Measurements from ENCODE around the gene NEK1. TPM values are rescaled to one million over a fixed set of nuclear protein-coding genes. Genes with fewer than 3 reads are reported as not detected.

NEK1 gene
- total RNA-seq, 1 donor from 2014 or later = 13.0 TPM

DNA sequence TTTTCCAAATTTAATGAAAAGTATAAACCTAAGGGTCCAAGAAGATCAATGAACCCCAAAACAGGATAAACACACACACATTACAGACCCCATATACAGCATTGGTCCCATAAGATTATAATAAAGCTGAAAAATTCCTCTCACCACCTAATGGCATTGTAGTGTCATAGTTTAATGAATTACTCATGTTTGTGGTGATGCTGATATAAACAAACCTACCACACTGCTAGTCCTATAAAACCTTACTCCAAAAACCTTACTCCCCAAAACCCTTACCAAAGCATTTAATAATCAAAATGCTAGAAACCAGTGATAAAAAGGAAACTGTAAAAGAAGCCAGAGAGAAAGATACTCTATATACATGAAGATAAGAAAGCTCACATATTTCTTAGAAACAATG lies 193.5 kb downstream of the NEK1 start:
- TF ChIP-seq, protein P1, sequence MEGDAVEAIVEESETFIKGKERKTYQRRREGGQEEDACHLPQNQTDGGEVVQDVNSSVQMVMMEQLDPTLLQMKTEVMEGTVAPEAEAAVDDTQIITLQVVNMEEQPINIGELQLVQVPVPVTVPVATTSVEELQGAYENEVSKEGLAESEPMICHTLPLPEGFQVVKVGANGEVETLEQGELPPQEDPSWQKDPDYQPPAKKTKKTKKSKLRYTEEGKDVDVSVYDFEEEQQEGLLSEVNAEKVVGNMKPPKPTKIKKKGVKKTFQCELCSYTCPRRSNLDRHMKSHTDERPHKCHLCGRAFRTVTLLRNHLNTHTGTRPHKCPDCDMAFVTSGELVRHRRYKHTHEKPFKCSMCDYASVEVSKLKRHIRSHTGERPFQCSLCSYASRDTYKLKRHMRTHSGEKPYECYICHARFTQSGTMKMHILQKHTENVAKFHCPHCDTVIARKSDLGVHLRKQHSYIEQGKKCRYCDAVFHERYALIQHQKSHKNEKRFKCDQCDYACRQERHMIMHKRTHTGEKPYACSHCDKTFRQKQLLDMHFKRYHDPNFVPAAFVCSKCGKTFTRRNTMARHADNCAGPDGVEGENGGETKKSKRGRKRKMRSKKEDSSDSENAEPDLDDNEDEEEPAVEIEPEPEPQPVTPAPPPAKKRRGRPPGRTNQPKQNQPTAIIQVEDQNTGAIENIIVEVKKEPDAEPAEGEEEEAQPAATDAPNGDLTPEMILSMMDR (IDR thresholded peaks at IDR 0.05; ENCODE audit: insufficient read depth, low read depth, low read length) = no peak
- no peak for TF ChIP-seq EZH2 (IDR thresholded peaks at IDR 0.05; ENCODE audit: insufficient read depth, low read length)

DNA sequence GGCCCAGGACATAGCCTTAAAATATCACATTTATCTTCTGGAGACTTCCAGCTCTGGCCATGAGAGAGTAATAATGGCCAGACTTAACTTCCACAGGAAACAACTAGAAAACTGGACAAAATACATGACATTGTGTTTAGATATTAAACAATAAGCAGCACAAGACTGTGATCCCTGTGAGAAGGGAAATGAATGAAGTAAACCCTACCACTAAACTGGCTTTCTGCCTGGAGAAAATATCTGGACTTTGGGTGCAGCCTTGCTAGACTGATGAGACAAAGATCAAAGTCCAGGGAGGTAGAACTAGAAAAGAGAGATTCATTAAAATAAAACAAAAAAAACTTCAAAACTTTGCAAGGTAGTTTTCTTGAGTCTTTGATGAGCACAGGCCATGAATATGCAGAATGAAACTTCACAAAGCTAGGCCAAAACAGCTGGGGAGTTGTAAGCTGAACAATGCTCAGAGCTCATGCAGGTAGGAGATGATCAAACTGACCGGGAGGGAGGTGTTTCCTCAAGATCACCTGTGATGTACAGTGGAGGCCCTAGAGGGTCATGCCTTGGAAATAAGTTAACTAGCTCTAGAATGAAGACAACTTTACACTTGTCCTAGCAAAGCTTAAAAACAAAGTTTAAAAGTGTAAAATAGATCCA lies 194.6 kb downstream of the NEK1 start:
- Mint-ChIP-seq H3K27ac (ENCODE audit: unreplicated experiment) (no peak overlapping the region), H3K9me3 (ENCODE audit: unreplicated experiment) (peaks cover 1% of the 10 kb centered on the region), H3K27me3 (ENCODE audit: low read depth, unreplicated experiment) (no peaks in the 10 kb centered on the region), H3K4me3 (ENCODE audit: unreplicated experiment) (no peak overlapping the region), H3K4me1 (ENCODE audit: low read depth, unreplicated experiment) (peaks cover 14% of the 10 kb centered on the region), H3K36me3 (ENCODE audit: low read depth, unreplicated experiment) (peaks cover 2% of the 10 kb centered on the region)
- no peak overlapping the region for H3K4me3 ChIP-seq (ENCODE audit: insufficient read depth, low read depth, low read length)
- H3K4me1 ChIP-seq (ENCODE audit: insufficient read depth, low read length) = no peaks in the 10 kb centered on the region
- no peak overlapping the region for H2AFZ ChIP-seq (ENCODE audit: low read depth, low read length)
- H3K79me2 ChIP-seq (ENCODE audit: insufficient read depth, low read length) = no peaks in the 10 kb centered on the region
- DNase-seq (ENCODE audit: low read depth) = no peak
- H3K4me2 ChIP-seq (ENCODE audit: low read length) = no peak overlapping the region
- H4K20me1 ChIP-seq (ENCODE audit: insufficient read depth, low read length) = no peaks in the 10 kb centered on the region
- no peak for FAIRE-seq
- no peak overlapping the region for H3K27ac ChIP-seq (ENCODE audit: low read depth, low read length)
- no peak for TF ChIP-seq EZH2 (IDR thresholded peaks at IDR 0.05; ENCODE audit: insufficient read depth, low read length)
- TF ChIP-seq, protein P1 (IDR thresholded peaks at IDR 0.05; ENCODE audit: insufficient read depth, low read depth, low read length) = no peak
- H3K27me3 ChIP-seq (ENCODE audit: insufficient read depth, low read length) = no peaks in the 10 kb centered on the region
- H3K36me3 ChIP-seq (ENCODE audit: insufficient read depth, low read length) = no peaks in the 10 kb centered on the region
- no peak overlapping the region for H3K9ac ChIP-seq (ENCODE audit: low read length)
- no peaks in the 10 kb centered on the region for H3K9me3 ChIP-seq (ENCODE audit: insufficient read depth, low read depth, low read length)

More for the DNA sequence above, 193.5 kb downstream of the NEK1 start:
- no peaks in the 10 kb centered on the region for H3K4me1 ChIP-seq (ENCODE audit: insufficient read depth, low read length)
- no peaks in the 10 kb centered on the region for H3K36me3 ChIP-seq (ENCODE audit: insufficient read depth, low read length)
- H3K27me3 ChIP-seq (ENCODE audit: insufficient read depth, low read length) = no peaks in the 10 kb centered on the region
- no peak overlapping the region for H3K4me2 ChIP-seq (ENCODE audit: low read length)
- no peak overlapping the region for H3K4me3 ChIP-seq (ENCODE audit: insufficient read depth, low read depth, low read length)
- Mint-ChIP-seq H3K4me1 (ENCODE audit: low read depth, unreplicated experiment) (peaks cover 14% of the 10 kb centered on the region), H3K27me3 (ENCODE audit: low read depth, unreplicated experiment) (no peaks in the 10 kb centered on the region), H3K36me3 (ENCODE audit: low read depth, unreplicated experiment) (peaks cover 2% of the 10 kb centered on the region), H3K4me3 (ENCODE audit: unreplicated experiment) (no peak overlapping the region), H3K9me3 (ENCODE audit: unreplicated experiment) (peaks cover 1% of the 10 kb centered on the region), H3K27ac (ENCODE audit: unreplicated experiment) (no peak overlapping the region)
- no peak overlapping the region for H2AFZ ChIP-seq (ENCODE audit: low read depth, low read length)
- no peak overlapping the region for H3K27ac ChIP-seq (ENCODE audit: low read depth, low read length)
- H4K20me1 ChIP-seq (ENCODE audit: insufficient read depth, low read length) = no peaks in the 10 kb centered on the region
- FAIRE-seq = no peak
- no peak overlapping the region for H3K9ac ChIP-seq (ENCODE audit: low read length)
- no peaks in the 10 kb centered on the region for H3K79me2 ChIP-seq (ENCODE audit: insufficient read depth, low read length)
- H3K9me3 ChIP-seq (ENCODE audit: insufficient read depth, low read depth, low read length) = no peaks in the 10 kb centered on the region
- no peak for DNase-seq (ENCODE audit: low read depth)

DNA sequence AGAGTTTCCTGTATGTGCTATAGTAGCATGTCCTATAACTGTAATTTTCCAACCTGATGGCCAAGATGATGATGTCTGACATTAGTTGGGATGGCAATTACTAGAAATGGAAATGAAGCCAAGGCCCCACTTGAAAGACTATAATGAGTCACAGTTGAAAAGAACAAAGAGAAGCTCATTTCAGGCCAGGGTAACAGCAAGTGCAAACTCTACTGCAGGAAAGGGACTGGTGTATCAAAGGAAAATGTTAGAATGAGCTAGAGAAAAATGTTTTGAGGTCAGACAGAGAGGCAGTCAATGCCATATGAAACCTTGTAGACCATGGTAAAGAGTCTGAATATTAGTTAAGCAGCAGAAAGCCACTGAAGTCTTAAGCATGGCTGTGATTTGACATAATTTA lies 195.4 kb downstream of the NEK1 start:
- H3K4me3 Mint-ChIP-seq (ENCODE audit: unreplicated experiment) = no peak overlapping the region

More for the DNA sequence above, 195.4 kb downstream of the NEK1 start:
- Histone ChIP-seq H4K20me1 (ENCODE audit: insufficient read depth, low read length) (no peaks in the 10 kb centered on the region), H3K27ac (ENCODE audit: low read depth, low read length) (no peak overlapping the region), H3K79me2 (ENCODE audit: insufficient read depth, low read length) (no peaks in the 10 kb centered on the region), H3K9me3 (ENCODE audit: insufficient read depth, low read depth, low read length) (no peaks in the 10 kb centered on the region), H3K4me2 (ENCODE audit: low read length) (no peak overlapping the region), H3K27me3 (ENCODE audit: insufficient read depth, low read length) (no peaks in the 10 kb centered on the region), H3K36me3 (ENCODE audit: insufficient read depth, low read length) (no peaks in the 10 kb centered on the region), H3K4me3 (ENCODE audit: insufficient read depth, low read depth, low read length) (no peak overlapping the region), H2AFZ (ENCODE audit: low read depth, low read length) (no peak overlapping the region), H3K4me1 (ENCODE audit: insufficient read depth, low read length) (no peaks in the 10 kb centered on the region), H3K9ac (ENCODE audit: low read length) (no peak overlapping the region)
- TF ChIP-seq, protein P1 (IDR thresholded peaks at IDR 0.05; ENCODE audit: insufficient read depth, low read depth, low read length) = no peak
- Mint-ChIP-seq H3K27ac (ENCODE audit: unreplicated experiment) (no peak overlapping the region), H3K9me3 (ENCODE audit: unreplicated experiment) (peaks cover 1% of the 10 kb centered on the region), H3K36me3 (ENCODE audit: low read depth, unreplicated experiment) (peaks cover 2% of the 10 kb centered on the region), H3K4me1 (ENCODE audit: low read depth, unreplicated experiment) (peaks cover 14% of the 10 kb centered on the region), H3K27me3 (ENCODE audit: low read depth, unreplicated experiment) (no peaks in the 10 kb centered on the region)
- peak; percentile 64 for DNase-seq (ENCODE audit: low read depth)
- FAIRE-seq = no peak

Data from astrocyte (in vitro differentiated cells and primary cell).